ENCODE results near the gene F13B.
"Not testable (repeated sequence)": the region's sequence is repeated elsewhere in the genome, so short reads cannot be mapped to it uniquely, and the experiment has no call there.

F13B gene

GRCh38 chr1:197042676-197043341, 24.3 kb downstream of the F13B start:
- no peak for TF ChIP-seq ZFX (IDR thresholded peaks at IDR 0.05)
- TF ChIP-seq, protein P1, sequence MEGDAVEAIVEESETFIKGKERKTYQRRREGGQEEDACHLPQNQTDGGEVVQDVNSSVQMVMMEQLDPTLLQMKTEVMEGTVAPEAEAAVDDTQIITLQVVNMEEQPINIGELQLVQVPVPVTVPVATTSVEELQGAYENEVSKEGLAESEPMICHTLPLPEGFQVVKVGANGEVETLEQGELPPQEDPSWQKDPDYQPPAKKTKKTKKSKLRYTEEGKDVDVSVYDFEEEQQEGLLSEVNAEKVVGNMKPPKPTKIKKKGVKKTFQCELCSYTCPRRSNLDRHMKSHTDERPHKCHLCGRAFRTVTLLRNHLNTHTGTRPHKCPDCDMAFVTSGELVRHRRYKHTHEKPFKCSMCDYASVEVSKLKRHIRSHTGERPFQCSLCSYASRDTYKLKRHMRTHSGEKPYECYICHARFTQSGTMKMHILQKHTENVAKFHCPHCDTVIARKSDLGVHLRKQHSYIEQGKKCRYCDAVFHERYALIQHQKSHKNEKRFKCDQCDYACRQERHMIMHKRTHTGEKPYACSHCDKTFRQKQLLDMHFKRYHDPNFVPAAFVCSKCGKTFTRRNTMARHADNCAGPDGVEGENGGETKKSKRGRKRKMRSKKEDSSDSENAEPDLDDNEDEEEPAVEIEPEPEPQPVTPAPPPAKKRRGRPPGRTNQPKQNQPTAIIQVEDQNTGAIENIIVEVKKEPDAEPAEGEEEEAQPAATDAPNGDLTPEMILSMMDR (conservative IDR thresholded peaks at IDR 0.05), result no peak
- no peak overlapping the region for H3K27ac ChIP-seq

DNA sequence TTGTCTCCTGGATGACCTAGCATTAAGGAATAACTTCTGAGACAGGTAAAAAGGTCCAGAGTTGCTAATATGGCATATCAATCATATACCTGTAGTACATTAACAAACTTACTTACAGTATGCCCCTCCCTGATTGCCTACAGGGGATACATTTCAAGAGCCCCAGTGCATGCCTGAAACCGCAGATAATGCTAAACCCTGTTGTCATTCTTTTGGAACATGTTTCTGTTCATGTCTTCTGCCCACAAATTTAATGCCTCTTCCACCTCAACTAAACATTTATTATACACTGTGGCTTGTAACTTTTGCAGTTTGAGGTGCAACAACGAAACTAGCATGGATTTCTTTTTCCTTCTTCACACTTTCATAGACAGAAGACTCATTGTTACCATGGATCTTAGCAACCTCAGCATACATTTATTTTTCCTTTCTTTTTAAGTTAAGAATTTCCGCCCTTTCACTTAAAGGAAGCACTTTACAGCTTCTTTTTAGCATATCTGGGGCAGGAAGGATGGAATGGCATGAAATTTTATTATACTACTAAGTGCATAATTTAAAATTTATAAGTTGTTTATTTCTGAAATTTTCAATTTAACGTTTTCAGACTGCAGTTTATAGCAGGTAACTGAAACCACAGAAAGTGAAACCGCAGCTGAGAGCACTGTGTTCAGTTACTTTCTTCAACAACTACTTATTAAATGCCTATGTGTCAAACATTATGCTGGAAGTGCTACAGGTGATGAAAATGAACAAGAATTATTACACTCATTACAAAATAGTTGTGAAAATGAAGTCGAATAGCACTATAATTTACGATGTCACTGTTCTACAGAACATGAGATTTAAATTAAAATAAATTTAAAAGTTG, 25.3 kb downstream of the F13B start:
- TF ChIP-seq ZFX (IDR thresholded peaks at IDR 0.05), result no peak
- TF ChIP-seq, protein P1 (conservative IDR thresholded peaks at IDR 0.05), result no peak
- no peak overlapping the region for H3K27ac ChIP-seq

GRCh38 chr1:197036861-197037260, 30.2 kb downstream of the F13B start:
- TF ChIP-seq, protein P1 (conservative IDR thresholded peaks at IDR 0.05), result no peak
- TF ChIP-seq ZFX (IDR thresholded peaks at IDR 0.05), result no peak
- H3K27ac ChIP-seq, result no peak overlapping the region

- H3K27ac ChIP-seq, result not testable (repeated sequence)
These were observed 32.3 kb downstream of the F13B start for GRCh38 chr1:197034631-197035339.

DNA sequence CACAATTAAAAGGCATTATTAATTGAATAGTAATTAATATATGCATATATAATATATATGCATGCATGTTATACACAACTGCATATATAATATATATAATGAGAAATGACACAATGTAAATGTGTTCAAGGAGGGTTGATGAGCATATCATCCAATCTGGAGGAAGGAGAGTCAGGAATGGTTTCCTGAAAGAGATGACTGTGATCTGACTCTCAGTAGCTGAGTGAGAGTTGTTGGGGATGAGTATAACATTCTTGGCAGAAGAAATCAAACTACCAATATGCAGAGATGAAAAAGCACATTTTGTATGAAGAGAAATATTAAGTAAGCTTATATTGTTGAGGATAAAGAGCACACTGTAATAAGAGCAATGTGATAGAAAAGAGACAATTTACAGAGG, 37.3 kb downstream of the F13B start:
- TF ChIP-seq, protein P1 (conservative IDR thresholded peaks at IDR 0.05), result no peak
- no peak for TF ChIP-seq ZFX (IDR thresholded peaks at IDR 0.05)
- H3K27ac ChIP-seq, result no peak overlapping the region

DNA sequence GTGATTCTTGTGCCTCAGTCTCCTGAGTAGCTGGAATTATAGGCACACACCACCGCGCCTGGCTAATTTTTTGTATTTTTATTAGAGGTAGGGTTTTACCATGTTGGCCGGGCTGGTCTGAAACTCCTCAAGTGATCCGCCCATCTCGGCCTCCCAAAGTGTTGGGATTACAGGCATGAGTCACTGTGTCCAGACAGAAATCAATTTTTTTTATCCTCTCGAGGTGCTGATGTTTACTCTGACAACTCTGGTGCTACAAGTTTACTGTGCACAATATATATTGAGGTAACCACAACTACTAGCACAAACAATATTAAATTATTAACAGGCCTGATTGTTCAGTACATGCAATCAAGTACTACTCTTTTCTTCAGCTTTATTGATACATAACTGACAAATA, 39.7 kb downstream of the F13B start:
- H3K27ac ChIP-seq, result no peak overlapping the region
- TF ChIP-seq, protein P1 (conservative IDR thresholded peaks at IDR 0.05), result no peak
- TF ChIP-seq ZFX (IDR thresholded peaks at IDR 0.05), result no peak

DNA sequence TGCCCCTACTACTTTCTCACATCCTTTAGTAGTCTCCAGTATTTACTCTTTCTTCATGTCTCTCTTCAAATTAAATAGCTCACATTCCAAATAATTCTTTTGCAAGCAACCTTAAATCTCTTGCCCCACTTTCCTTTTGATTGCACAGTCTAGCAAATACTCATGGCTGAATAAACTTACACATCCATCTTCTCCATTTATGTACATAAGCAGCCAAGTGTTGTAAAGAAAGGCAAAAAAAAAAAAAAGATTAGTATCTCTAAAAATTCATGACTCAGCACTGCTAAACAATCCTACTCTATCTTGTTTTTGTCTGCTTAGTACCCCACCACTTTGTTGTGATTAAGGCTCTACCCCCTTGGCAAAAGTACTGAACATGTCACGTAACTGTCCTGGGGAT, 42.6 kb downstream of the F13B start:
- TF ChIP-seq, protein P1 (conservative IDR thresholded peaks at IDR 0.05), result no peak
- TF ChIP-seq ZFX (IDR thresholded peaks at IDR 0.05), result no peak
- no peak overlapping the region for H3K27ac ChIP-seq

Measured in C4-2B (cell line).